SU-DHL-6 (cell line): ENCODE data around the gene NR1H4.

ENCODE experiments used
- H2AFZ ChIP-seq: fragments of 200-600 bp; sonication (generic); 2 replicates; pipeline ENCODE4 v1.6.1; 2014; ENCODE audit warnings: low read depth, mild to moderate bottlenecking, moderate library complexity, mixed read lengths, antibody characterized with exemption, low read length; ENCODE audit not compliant: severe bottlenecking
- H3F3A ChIP-seq: fragments of 200-600 bp; shearing (Covaris generic); 2 replicates; pipeline ENCODE4 v1.6.0; 2016; ENCODE audit warnings: antibody characterized with exemption, mild to moderate bottlenecking; ENCODE audit not compliant: insufficient read depth
- H3K27ac ChIP-seq: fragments of 200-600 bp; sonication (generic); 2 replicates; pipeline ENCODE4 v1.5.1; 2016; ENCODE audit warnings: low read depth, mild to moderate bottlenecking, low read length, moderate library complexity, mixed read lengths
- H3K27me3 ChIP-seq: fragments of 200-600 bp; sonication (generic), shearing (Covaris generic); 2 replicates; pipeline ENCODE4 v1.6.0; 2014; ENCODE audit warnings: mild to moderate bottlenecking, low read length
- H3K36me3 ChIP-seq: fragments of 200-600 bp; sonication (generic); 2 replicates; pipeline ENCODE4 v1.6.1; 2014; ENCODE audit warnings: mild to moderate bottlenecking, low read length, mixed read lengths
- H3K4me2 ChIP-seq: fragments of 300-600, 200-600 bp; shearing (Covaris generic), sonication (generic); 2 replicates; pipeline ENCODE4 v1.6.0; 2014; ENCODE audit warnings: low read length, low read depth, mild to moderate bottlenecking; ENCODE audit not compliant: poor library complexity, severe bottlenecking
- H3K4me3 ChIP-seq: fragments of 200-600 bp; sonication (generic); 2 replicates; pipeline ENCODE4 v1.5.1; 2014; ENCODE audit warnings: antibody characterized with exemption, low read length, mild to moderate bottlenecking, mixed read lengths; ENCODE audit not compliant: insufficient read depth, poor library complexity, severe bottlenecking
- H3K79me2 ChIP-seq: fragments of 200-600 bp; sonication (generic); 2 replicates; pipeline ENCODE4 v1.6.1; 2014; ENCODE audit warnings: mild to moderate bottlenecking, low read length, moderate library complexity; ENCODE audit not compliant: insufficient read depth
- H3K9ac ChIP-seq: fragments of 200-600 bp; sonication (generic); 2 replicates; pipeline ENCODE4 v1.7.0; 2014; ENCODE audit warnings: mild to moderate bottlenecking, low read length
- H3K9me2 ChIP-seq: fragments of 200-600 bp; sonication (generic); replicated peaks from 2 replicates; pipeline ENCODE4 v1.6.1; 2014; ENCODE audit warnings: low read length; ENCODE audit not compliant: insufficient read depth
- H3K9me3 ChIP-seq: fragments of 200-600 bp; sonication (generic); 2 replicates; pipeline ENCODE4 v1.6.1; 2014; ENCODE audit warnings: low read length, mixed read lengths; ENCODE audit not compliant: insufficient read depth
- H4K20me1 ChIP-seq: fragments of 200-600 bp; sonication (generic); 2 replicates; pipeline ENCODE4 v1.6.1; 2014; ENCODE audit warnings: low read depth, mild to moderate bottlenecking, antibody characterized with exemption, low read length, moderate library complexity, mixed read lengths
- EZH2phosphoT487 ChIP-seq: fragments of 200-600 bp; sonication (generic), shearing (Covaris generic); conservative IDR thresholded peaks from 2 replicates; pipeline ENCODE4 v1.6.1; 2018; ENCODE audit warnings: mild to moderate bottlenecking, antibody characterized with exemption, low read length, moderate library complexity, mixed read lengths
- TF ChIP-seq, protein P1 (sequence below): fragments of 200-600 bp; sonication (generic); IDR thresholded peaks from one replicate; pipeline ENCODE4 v1.5.1; 2017; ENCODE audit warnings: antibody characterized with exemption, mild to moderate bottlenecking, low read length, moderate library complexity; ENCODE audit not compliant: insufficient read depth, poor library complexity, severe bottlenecking

The NR1H4 gene

DNA sequence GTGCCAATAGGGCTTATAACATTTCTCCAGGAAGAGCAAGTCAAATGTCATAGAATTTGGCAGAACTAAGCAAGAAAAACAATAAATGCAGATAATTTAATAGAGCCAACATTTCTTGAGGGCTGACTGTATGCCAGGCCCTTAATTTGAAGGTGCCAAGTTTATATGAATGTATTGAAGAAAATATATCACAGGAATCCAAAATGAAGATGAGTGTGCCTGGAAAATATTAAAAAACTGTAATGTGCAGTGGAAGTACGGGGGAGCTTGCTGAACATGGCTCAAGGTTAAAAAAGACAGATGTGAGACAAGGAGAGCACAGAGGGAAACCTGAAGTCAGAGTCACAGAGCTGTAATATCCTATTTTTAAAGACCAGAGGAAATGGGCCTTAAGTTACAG lies 16.4 kb downstream of the NR1H4 start:
- Histone ChIP-seq H3F3A (no peaks in the 10 kb centered on the region), H3K27me3 (no peaks in the 10 kb centered on the region), H3K4me3 (no peak overlapping the region), H3K4me2 (no peak overlapping the region), H3K9ac (no peak overlapping the region), H3K9me3 (no peaks in the 10 kb centered on the region), H3K79me2 (no peaks in the 10 kb centered on the region), H3K9me2 (no peaks in the 10 kb centered on the region), H2AFZ (no peak overlapping the region), H4K20me1 (no peaks in the 10 kb centered on the region), H3K27ac (no peak overlapping the region), H3K36me3 (no peaks in the 10 kb centered on the region)
- TF ChIP-seq EZH2phosphoT487 = no peak
- TF ChIP-seq, protein P1, sequence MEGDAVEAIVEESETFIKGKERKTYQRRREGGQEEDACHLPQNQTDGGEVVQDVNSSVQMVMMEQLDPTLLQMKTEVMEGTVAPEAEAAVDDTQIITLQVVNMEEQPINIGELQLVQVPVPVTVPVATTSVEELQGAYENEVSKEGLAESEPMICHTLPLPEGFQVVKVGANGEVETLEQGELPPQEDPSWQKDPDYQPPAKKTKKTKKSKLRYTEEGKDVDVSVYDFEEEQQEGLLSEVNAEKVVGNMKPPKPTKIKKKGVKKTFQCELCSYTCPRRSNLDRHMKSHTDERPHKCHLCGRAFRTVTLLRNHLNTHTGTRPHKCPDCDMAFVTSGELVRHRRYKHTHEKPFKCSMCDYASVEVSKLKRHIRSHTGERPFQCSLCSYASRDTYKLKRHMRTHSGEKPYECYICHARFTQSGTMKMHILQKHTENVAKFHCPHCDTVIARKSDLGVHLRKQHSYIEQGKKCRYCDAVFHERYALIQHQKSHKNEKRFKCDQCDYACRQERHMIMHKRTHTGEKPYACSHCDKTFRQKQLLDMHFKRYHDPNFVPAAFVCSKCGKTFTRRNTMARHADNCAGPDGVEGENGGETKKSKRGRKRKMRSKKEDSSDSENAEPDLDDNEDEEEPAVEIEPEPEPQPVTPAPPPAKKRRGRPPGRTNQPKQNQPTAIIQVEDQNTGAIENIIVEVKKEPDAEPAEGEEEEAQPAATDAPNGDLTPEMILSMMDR = no peak

DNA sequence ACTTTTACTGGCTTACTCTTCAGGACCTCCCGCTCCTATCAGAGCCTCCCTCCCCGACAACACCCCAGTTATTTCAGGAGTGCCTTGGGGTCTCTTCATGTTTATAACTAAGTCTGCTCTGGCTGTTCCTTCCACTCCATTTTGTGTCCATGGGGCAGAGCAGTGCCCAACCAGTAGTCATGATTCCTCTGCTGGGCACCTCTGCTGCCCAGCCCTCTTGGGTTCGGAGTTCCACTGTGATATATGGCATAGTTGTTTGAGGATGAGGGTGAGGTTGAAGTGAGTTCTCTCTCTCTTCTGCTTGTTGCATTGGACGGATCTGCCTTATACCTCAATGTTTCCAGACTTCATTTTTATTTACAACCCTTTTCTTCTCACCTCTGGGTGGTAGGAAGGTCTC lies 17.4 kb downstream of the NR1H4 start:
- Histone ChIP-seq H3K4me2 (no peak overlapping the region), H3F3A (no peaks in the 10 kb centered on the region), H3K79me2 (no peaks in the 10 kb centered on the region), H3K9me3 (no peaks in the 10 kb centered on the region), H3K27ac (no peak overlapping the region), H3K9ac (no peak overlapping the region), H4K20me1 (no peaks in the 10 kb centered on the region), H3K27me3 (no peaks in the 10 kb centered on the region), H3K9me2 (no peaks in the 10 kb centered on the region), H2AFZ (no peak overlapping the region), H3K36me3 (no peaks in the 10 kb centered on the region), H3K4me3 (no peak overlapping the region)
- TF ChIP-seq EZH2phosphoT487 = no peak
- TF ChIP-seq, protein P1 = no peak

DNA sequence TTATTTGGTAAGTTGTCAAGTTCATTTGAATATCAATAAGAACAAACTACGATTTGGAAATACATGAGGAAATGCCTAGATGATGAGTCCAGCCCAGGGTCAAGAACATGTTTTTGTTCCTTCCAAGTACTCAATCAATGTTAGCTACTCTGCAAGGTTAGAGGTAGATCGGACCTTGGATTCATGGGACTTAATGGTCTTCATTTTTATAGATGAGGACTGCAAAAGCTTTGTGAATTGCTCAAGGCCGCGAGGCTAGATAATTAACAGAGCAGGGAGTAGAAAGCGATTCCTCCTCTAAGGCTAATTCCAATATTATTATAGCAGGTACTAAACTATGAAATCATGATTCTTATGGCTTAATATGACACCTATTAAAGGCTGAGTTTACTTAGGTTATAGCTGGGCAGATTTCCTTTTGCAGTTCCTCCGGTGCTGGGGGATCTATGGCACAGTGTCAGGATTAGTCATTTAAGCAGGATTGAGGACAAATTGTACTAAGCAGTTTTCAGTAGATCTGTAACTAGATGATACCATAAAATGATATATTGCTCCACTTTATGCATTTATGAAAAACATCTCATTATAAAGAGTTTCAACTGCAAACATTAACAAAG lies 19.8 kb downstream of the NR1H4 start:
- TF ChIP-seq, protein P1 = no peak
- TF ChIP-seq EZH2phosphoT487 = no peak
- Histone ChIP-seq H3K4me3 (no peak overlapping the region), H3K9me2 (no peaks in the 10 kb centered on the region), H3K36me3 (no peaks in the 10 kb centered on the region), H2AFZ (no peak overlapping the region), H3F3A (no peaks in the 10 kb centered on the region), H3K9ac (no peak overlapping the region), H3K27ac (no peak overlapping the region), H3K9me3 (no peaks in the 10 kb centered on the region), H3K27me3 (no peaks in the 10 kb centered on the region), H3K79me2 (no peaks in the 10 kb centered on the region), H3K4me2 (no peak overlapping the region), H4K20me1 (no peaks in the 10 kb centered on the region)
